RWPE1 (cell line): Measurements from ENCODE around the gene KLHL25.
"Not testable (repeated sequence)": the region's sequence is repeated elsewhere in the genome, so short reads cannot be mapped to it uniquely, and the experiment has no call there.

ENCODE experiments used
- CTCF ChIA-PET: fragments of 350-600 bp; sonication (Branson Sonifier 250); formaldehyde crosslinking; extraction: SDS; loops from one replicate; lab custom pipeline; 2021; lab: Yijun Ruan, JAX
- POLR2A ChIA-PET: fragments of 400-600 bp; formaldehyde crosslinking; extraction: SDS; loops from one replicate; lab custom pipeline; 2020; ENCODE audit warnings: antibody characterized with exemption; ENCODE audit not compliant: low non-redundant PET; lab: Yijun Ruan, JAX
- DNase-seq: peaks from one replicate; pipeline ENCODE4 v3.0.0; 2012; ENCODE audit warnings: low spot score
- H3K27ac ChIP-seq: fragments of 450-650 bp; 2 replicates; pipeline ENCODE4 v1.5.1; 2017
- CTCF ChIP-seq: fragments of 450-650 bp; conservative IDR thresholded peaks from 2 replicates; pipeline ENCODE4 v1.5.1; 2017; ENCODE audit warnings: low read depth, mild to moderate bottlenecking

Gene KLHL25

GRCh38 chr15:85810075-85810474, 15.3 kb upstream of the KLHL25 start:
- DNase-seq: no peak
- POLR2A ChIA-PET: no interaction called here
- H3K27ac ChIP-seq: no peak overlapping the region
- CTCF ChIA-PET: interaction anchor here (0.6 to 0.7 kb wide), 2 partner anchors 31 to 79 kb away, joined by 3 to 4 read pairs; no protein-coding TSS in a partner anchor
- TF ChIP-seq CTCF: no peak

GRCh38 chr15:85805420-85805819, 10.7 kb upstream of the KLHL25 start:
- no peak for DNase-seq
- ChIA-PET POLR2A (no interaction called here), CTCF (no interaction called here)
- H3K27ac ChIP-seq: no peak overlapping the region
- TF ChIP-seq CTCF: no peak

GRCh38 chr15:85804481-85805170, 9.9 kb upstream of the KLHL25 start:
- DNase-seq: no peak
- no peak for TF ChIP-seq CTCF
- ChIA-PET POLR2A (no interaction called here), CTCF (no interaction called here)
- H3K27ac ChIP-seq: no peak overlapping the region

- POLR2A ChIA-PET, DNase-seq, H3K27ac ChIP-seq: not testable (repeated sequence)
- CTCF ChIA-PET: interaction anchor here (0.5 to 0.6 kb wide), 2 partner anchors 19 to 72 kb away, joined by 3 read pairs; no protein-coding TSS in a partner anchor
Measured at GRCh38 chr15:85802617-85803016, 7.9 kb upstream of the KLHL25 start.

- DNase-seq: peak; percentile 70
- POLR2A ChIA-PET: no interaction called here
- TF ChIP-seq CTCF: peak; percentile 52
- CTCF ChIA-PET: interaction anchor here (0.5 to 1.7 kb wide), 13 partner anchors 12 to 313 kb away, joined by 3 to 18 read pairs (median 4); no protein-coding TSS in a partner anchor
- no peak overlapping the region for H3K27ac ChIP-seq
Measured at GRCh38 chr15:85800478-85801123, 5.9 kb upstream of the KLHL25 start.

- H3K27ac ChIP-seq, POLR2A ChIA-PET, CTCF ChIA-PET, DNase-seq: not testable (repeated sequence)
Measured at GRCh38 chr15:85796371-85796770, 1.6 kb upstream of the KLHL25 start.

GRCh38 chr15:85795337-85796305, 896 bp upstream of the KLHL25 start:
- DNase-seq: no peak
- ChIA-PET POLR2A (no interaction called here), CTCF (no interaction called here)
- no peak for TF ChIP-seq CTCF
- no peak overlapping the region for H3K27ac ChIP-seq
